Endothelial cell of umbilical vein (primary cell): Measurements from ENCODE around the gene ZRANB1. TPM values are rescaled to one million over a fixed set of nuclear protein-coding genes. Genes with fewer than 3 reads are reported as not detected.

Experiments
- BruUV-seq: library from RNA; stranded (reverse); fragments of 400-500 nt; replicated peaks from 2 replicates; lab custom pipeline; 2021; lab: Mats Ljungman, UMichigan
- CTCF ChIA-PET: fragments of 300-600, 350-600 bp; sonication (Branson Sonifier 250); formaldehyde crosslinking; loops from one replicate; lab custom pipeline; 2021; ENCODE audit warnings: antibody characterized with exemption, inconsistent platforms; lab: Charles Lee
- POLR2A ChIA-PET: fragments of 300-600, 350-600 bp; sonication (Branson Sonifier 250); formaldehyde crosslinking; loops from one replicate; lab custom pipeline; 2021; ENCODE audit warnings: antibody characterized with exemption, inconsistent platforms; lab: Charles Lee
- DNase-seq: peaks from one replicate; pipeline ENCODE4 v3.0.0-alpha.2; 2011; ENCODE audit warnings: low read depth, low spot score
- FAIRE-seq: peaks from 2 replicates; lab custom pipeline; 2011; peaks lifted over from hg19 to GRCh38; lab: Jason Lieb, UNC
- H2AFZ ChIP-seq: 2 replicates; pipeline ENCODE4 v1.6.0; 2012; ENCODE audit warnings: low read depth, low read length, control low read depth, inconsistent platforms
- H3K27ac ChIP-seq: 2 replicates; pipeline ENCODE4 v1.5.1; 2011; ENCODE audit warnings: low read depth, mild to moderate bottlenecking, control low read depth, low read length, moderate library complexity; ENCODE audit not compliant: insufficient read depth
- H3K27me3 ChIP-seq, 2 experiments: 2 replicates each; pipeline versions ENCODE4 v1.6.0 to v1.6.1; 2011; ENCODE audit warnings: low read length in 2 of 2, mixed read lengths in 1 of 2; ENCODE audit not compliant: control insufficient read depth in 2 of 2, insufficient read depth in 2 of 2
- H3K36me3 ChIP-seq, 2 experiments: 2 replicates in 1 of 2; 3 replicates in 1 of 2; pipeline ENCODE4 v1.5.1; 2011; ENCODE audit warnings: low read length in 2 of 2, mild to moderate bottlenecking in 1 of 2, moderate library complexity in 1 of 2; ENCODE audit not compliant: control insufficient read depth in 2 of 2, insufficient read depth in 2 of 2; ENCODE audit errors: extremely low read depth in 1 of 2
- H3K4me1 ChIP-seq: 3 replicates; pipeline ENCODE4 v1.5.1; 2011; ENCODE audit warnings: mild to moderate bottlenecking, low read length; ENCODE audit not compliant: control insufficient read depth, insufficient read depth; ENCODE audit errors: extremely low read depth
- H3K4me2 ChIP-seq: 2 replicates; pipeline ENCODE4 v1.6.1; 2011; ENCODE audit warnings: low read length, control low read depth, mixed read lengths; ENCODE audit not compliant: insufficient read depth
- H3K4me3 ChIP-seq, 3 experiments: fragments of 200-600 bp in 1 of 3; sonication (generic), shearing (Covaris generic) in 1 of 3; replicated peaks in 1 of 3; 2 replicates each; pipeline ENCODE4 v1.5.1; 2011 to 2016; ENCODE audit warnings: control low read depth in 3 of 3, low read length in 3 of 3, mild to moderate bottlenecking in 2 of 3, inconsistent platforms in 1 of 3, low read depth in 1 of 3, moderate library complexity in 1 of 3; ENCODE audit not compliant: insufficient read depth in 1 of 3
- H3K79me2 ChIP-seq: 2 replicates; pipeline ENCODE4 v1.6.0; 2012; ENCODE audit warnings: low read length, inconsistent platforms; ENCODE audit not compliant: control insufficient read depth, insufficient read depth
- H3K9ac ChIP-seq: replicated peaks from 2 replicates; pipeline ENCODE3; 2011; ENCODE audit warnings: low read length, control low read depth; ENCODE audit not compliant: insufficient read depth; ENCODE audit errors: extremely low read depth
- H3K9me1 ChIP-seq: replicated peaks from 3 replicates; pipeline ENCODE4 v1.6.0; 2011; ENCODE audit warnings: mild to moderate bottlenecking, low read length; ENCODE audit not compliant: control insufficient read depth, insufficient read depth; ENCODE audit errors: extremely low read depth
- H3K9me3 ChIP-seq: replicated peaks from 2 replicates; pipeline ENCODE4 v1.5.1; 2012; ENCODE audit warnings: low read length, inconsistent platforms; ENCODE audit not compliant: control insufficient read depth, insufficient read depth
- H4K20me1 ChIP-seq: replicated peaks from 2 replicates; pipeline ENCODE3; 2011; ENCODE audit warnings: mild to moderate bottlenecking, low read length; ENCODE audit not compliant: control insufficient read depth, insufficient read depth; ENCODE audit errors: extremely low read depth
- CTCF ChIP-seq, 2 donors: IDR thresholded peaks; 1 replicate in 1 of 2; 2 replicates in 1 of 2; pipeline ENCODE4 v1.5.1; 2011; ENCODE audit warnings: low read length in 2 of 2, mild to moderate bottlenecking in 2 of 2, moderate library complexity in 2 of 2, control low read depth in 1 of 2, inconsistent platforms in 1 of 2, low read depth in 1 of 2; ENCODE audit not compliant: insufficient read depth in 1 of 2; ENCODE audit errors: extremely low read depth in 1 of 2
- EZH2 ChIP-seq: IDR thresholded peaks from 2 replicates; pipeline ENCODE4 v1.6.1; 2012; ENCODE audit warnings: borderline replicate concordance, low read depth, mild to moderate bottlenecking, moderate library complexity, low read length, inconsistent platforms; ENCODE audit not compliant: severe bottlenecking
- FOS ChIP-seq: IDR thresholded peaks from 2 replicates; pipeline ENCODE4 v1.6.1; 2011; ENCODE audit warnings: mild to moderate bottlenecking, low read length, moderate library complexity, borderline replicate concordance; ENCODE audit not compliant: insufficient read depth
- GATA2 ChIP-seq: IDR thresholded peaks from 2 replicates; pipeline ENCODE4 v1.7.0; 2011; ENCODE audit warnings: low read depth, mild to moderate bottlenecking, moderate library complexity, mixed read lengths, low read length; ENCODE audit not compliant: insufficient read length, insufficient read depth
- JUN ChIP-seq: IDR thresholded peaks from 2 replicates; pipeline ENCODE4 v1.6.1; 2011; ENCODE audit warnings: borderline replicate concordance, low read depth; ENCODE audit not compliant: insufficient read length, insufficient read depth
- MAX ChIP-seq: IDR thresholded peaks from 2 replicates; pipeline ENCODE4 v1.6.1; 2011; ENCODE audit not compliant: insufficient read depth, insufficient read length
- MYC ChIP-seq: IDR thresholded peaks from one replicate; pipeline ENCODE4 v1.6.1; 2011; ENCODE audit warnings: mild to moderate bottlenecking, low read depth, low read length
- POLR2A ChIP-seq: IDR thresholded peaks from 2 replicates; pipeline ENCODE4 v1.6.1; 2012; ENCODE audit warnings: low read depth, mild to moderate bottlenecking, control low read depth, low read length
- POLR2AphosphoS5 ChIP-seq: IDR thresholded peaks from 2 replicates; pipeline ENCODE4 v1.6.1; 2012; ENCODE audit warnings: low read depth, mild to moderate bottlenecking, control low read depth, low read length, moderate library complexity; ENCODE audit not compliant: insufficient read depth
- dilution Hi-C: fragments of 300-500 bp; cut with MboI; formaldehyde crosslinking; loops from one replicate; pipeline ENCODE4 v1.15.0; 2019; ENCODE audit warnings: low sequenced_read_pairs; ENCODE audit not compliant: extremely low pct_ligation_motif_present
- intact Hi-C: fragments of 100-400 bp; cut with micrococcal nuclease; formaldehyde crosslinking; loops from one replicate; pipeline ENCODE4 v1.10.0; 2022
- polyA plus RNA-seq, 4 experiments: library from polyadenylated mRNA; depleted of rRNA in 3 of 4; stranded (reverse) in 3 of 4; unstranded in 1 of 4; fragments of >200 nt; gene quantifications; 2 replicates each; pipeline versions ENCODE4 v1.2.1 to v1.2.3, GENCODE V29; 2011 to 2012; ENCODE audit warnings: missing spikeins in 1 of 4
- total RNA-seq: library from RNA; stranded (reverse); gene quantifications from 2 replicates; pipeline ENCODE4 v1.2.3, GENCODE V29; 2021

The ZRANB1 gene
- total and polyA plus RNA-seq, 2 donors (not counting 3 experiments of a cell fraction or from before 2014, with no cell fraction given), result 6.2 to 17.7 TPM

GRCh38 chr10:124963866-124964720 is 22.2 kb downstream of the ZRANB1 start:
- H3K27me3 ChIP-seq, result no peaks in the 10 kb centered on the region
- peaks cover 0 to 11% of the 10 kb centered on the region in 2 experiments for H3K36me3 ChIP-seq
- no peak overlapping the region for H3K27ac ChIP-seq
- ChIA-PET POLR2A (no interaction called here), CTCF (interaction anchor here (1.1 to 2.0 kb wide), 3 partner anchors 10 to 12 kb away, joined by 4 to 6 read pairs (median 5); no protein-coding TSS in a partner anchor)
- intact Hi-C loops, result no loop called here
- peaks cover 11% of the 10 kb centered on the region for H4K20me1 ChIP-seq
- dilution Hi-C loops, result no loop called here
- FAIRE-seq, result no peak
- no peak overlapping the region for H2AFZ ChIP-seq
- peaks cover 33% of the 10 kb centered on the region for H3K79me2 ChIP-seq
- no peaks in the 10 kb centered on the region for H3K9me1 ChIP-seq
- no peaks in the 10 kb centered on the region for H3K4me1 ChIP-seq
- H3K9me3 ChIP-seq, result no peaks in the 10 kb centered on the region
- DNase-seq, result no peak
- TF ChIP-seq POLR2AphosphoS5 (no peak), POLR2A (no peak), MYC (no peak), CTCF (IDR thresholded peaks at IDR 0.05; ENCODE audit: extremely low read depth in 1 of 2, insufficient read depth in 1 of 2, low read depth in 1 of 2, low read length in 2 of 2) (no peak), GATA2 (no peak), FOS (no peak), MAX (no peak), JUN (no peak), EZH2 (no peak)
- no TSS peak for BruUV-seq
- H3K9ac ChIP-seq, result no peak overlapping the region
- H3K4me2 ChIP-seq, result no peak overlapping the region
- H3K4me3 ChIP-seq, result no peak overlapping the region
